HG03097 (cell line): ENCODE data around the gene TSPAN9.

Source experiments
- ATAC-seq: cut with Tn5 transposase; IDR thresholded peaks from one replicate; pipeline ENCODE4 v1.9.1; 2021; ENCODE audit not compliant: unreplicated experiment, low FRiP score

The TSPAN9 gene

DNA sequence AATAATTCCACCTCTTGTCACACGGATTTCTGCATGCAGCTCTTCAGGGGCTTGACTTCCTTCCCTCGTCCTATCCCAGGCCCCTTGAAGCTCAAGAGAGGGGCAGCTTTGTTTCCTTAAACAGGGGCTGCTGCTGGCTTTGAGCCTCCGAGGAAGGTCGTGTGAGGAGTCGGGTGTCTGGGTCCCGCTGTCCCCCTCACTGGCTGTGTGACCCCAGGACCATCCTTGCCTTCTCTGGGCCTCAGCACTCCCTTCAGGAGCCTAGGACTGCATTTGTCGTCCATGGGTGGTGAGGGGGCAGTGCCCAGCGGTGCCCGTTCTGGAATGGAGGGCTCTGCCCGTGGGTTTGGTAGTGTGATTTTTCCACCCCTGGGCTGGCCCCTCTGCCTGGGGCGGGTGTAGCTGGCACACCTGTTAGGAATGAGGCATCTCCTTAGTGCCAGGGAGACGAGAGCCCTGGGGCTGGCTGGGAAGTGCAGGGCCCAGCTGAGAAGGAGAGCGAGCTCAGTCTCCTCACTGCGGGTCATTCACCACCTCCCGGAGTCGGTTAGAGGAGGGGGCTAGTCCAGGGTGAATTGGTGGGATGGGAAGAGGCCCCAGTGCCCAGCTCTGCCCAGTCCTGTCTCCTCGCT lies 60.8 kb downstream of the TSPAN9 start:
- ATAC-seq = no peak

DNA sequence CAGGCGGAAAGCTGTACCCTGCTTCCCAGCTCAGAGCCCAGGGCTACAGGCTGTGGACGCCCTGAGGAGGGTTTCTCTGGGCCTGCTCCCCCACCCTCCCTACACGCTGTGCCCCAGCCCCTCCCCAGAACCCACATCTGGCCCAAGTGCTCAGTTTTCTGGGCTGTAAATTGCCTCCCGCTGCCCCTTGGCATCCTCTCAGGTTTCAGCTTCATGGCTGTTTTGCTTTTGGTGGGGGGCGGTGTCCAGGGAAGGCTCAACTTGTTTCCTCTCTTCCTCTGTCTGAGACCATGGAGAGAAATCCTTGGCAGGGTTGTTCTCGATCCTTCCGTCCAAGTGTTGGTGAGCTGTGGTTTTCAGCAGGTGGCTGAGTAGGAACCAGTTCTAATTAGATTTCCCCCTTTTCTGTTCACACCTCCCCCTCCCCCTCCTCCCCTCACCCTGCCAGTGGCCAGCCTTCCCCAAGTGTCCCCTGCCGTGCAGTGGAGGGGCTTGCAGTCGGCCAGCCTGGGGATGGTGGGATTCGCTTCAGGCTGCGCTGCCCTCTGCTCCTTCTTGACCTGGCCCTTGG lies 61.8 kb downstream of the TSPAN9 start:
- no peak for ATAC-seq

DNA sequence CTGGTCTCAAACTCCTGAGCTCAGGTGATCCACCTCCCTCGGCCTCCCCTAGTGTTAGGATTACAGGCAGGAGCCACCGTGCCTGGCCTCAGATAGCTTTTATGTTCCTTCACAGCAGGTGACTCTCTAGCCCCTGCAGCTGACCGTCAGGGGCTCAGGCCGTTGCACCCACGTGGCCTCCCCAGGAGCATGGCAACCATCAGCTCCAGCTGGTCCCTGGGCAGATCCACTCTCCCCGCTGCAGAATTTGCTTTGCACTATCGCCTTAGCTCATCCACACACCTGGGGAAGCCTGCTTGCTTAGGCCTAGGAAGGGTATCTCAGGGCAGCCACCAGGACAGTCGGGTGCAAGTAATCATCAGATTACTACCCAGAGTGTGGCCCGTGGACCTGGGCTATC lies 62.6 kb downstream of the TSPAN9 start:
- ATAC-seq = no peak

DNA sequence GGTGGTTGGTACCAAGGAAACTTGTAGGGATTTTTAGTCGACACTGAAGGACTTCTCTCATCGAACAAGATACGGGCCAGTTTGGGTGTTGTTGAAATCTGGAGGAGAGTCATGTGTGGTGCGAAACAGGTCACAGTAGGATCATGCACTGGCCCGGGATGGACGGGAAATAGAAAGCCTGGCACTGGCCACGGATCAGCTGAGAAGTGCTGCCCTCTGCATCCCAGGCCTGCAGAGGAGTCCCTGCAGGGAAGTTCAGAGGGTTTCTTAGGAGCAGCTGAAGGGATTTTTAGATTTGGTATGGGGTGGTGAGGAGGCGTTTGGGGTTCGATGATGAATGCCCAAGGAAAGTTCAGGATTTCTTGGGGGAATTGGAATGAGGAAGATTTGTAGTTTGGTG lies 63.1 kb downstream of the TSPAN9 start:
- ATAC-seq = no peak

DNA sequence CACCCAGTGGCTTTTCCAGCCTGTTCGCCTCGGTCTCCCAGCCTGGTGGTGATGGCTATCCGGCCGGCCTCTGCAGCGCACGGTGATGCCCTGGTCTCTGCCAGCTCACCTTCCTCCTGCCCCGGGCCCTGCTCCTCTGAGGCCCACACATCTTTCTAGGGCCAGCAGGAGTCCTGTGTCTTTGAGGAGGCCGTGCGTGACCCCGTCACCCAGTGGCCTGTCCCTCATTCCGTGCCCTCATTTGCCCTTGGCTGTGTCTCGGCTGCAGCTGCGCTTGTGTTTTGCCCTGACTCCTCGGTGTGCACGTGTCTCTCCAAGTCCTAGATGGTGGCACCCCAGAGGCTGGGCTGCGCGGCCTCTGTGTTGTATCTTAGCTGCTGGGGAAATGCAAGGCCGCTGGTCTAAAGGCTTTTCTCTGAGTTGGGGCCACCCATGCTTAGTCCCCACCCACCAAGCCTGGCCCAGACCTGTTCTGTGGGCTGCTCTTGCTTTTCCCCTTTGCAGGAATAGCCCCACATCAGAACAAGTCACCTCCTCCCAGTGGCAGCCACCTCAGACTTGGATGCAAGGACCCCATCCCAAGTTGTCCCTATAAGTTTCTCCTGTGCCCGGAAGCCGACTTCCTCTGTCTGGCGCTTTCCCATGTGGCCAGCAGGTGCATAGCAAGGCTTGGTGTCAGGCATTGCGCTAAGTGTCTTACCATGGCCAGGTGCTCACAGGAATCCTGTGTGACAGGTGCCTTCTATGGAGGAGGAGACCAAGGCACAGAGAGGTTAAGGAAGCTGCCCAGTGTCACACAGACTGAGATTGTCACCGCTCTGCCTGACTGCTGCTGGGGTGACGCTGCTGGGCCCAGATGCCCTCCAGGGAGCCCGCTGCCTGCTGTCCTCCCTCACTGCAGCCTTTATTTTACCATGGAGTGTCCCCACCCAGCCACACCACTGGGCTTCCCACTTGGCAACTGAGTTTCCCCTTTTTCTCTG lies 64.5 kb downstream of the TSPAN9 start:
- ATAC-seq = no peak

DNA sequence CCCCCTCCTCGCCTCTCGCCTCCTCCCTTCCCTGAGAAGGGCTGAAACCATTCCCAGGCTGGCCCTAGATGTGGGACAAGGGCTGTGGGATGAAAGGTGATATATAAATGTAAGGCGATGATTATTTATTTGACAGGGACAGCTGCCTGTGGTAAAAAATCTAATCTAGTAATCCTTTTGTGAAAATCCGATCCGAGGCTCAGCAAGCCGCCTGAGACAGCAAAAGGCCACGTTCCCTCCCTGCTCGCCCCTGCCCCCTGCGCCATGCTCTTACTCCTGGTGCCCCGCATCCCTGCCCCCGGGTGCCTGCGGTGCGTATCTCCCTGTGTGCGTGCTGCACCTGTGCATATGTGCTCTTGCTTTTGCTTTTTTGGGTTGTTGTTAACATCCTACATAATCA lies 65.2 kb downstream of the TSPAN9 start:
- no peak for ATAC-seq

DNA sequence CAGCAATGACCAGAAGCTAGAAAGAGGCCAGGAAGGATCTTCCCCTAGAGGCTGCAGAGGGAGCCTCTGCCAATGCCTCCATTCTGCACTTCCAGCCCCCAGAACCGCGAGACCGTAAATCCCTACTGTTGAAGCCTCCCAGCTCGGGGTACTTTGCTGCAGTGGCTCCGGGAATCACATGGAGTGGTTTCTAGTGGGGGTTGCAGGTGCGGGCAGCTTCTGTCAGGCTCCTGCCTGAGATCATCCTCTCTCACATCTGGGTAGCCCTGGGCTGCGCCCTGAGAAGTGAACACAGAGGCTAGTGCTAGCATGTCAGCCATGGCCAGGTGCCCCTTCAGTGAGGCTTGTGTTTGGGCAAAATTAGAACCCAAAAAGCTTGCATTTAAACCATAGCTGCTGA lies 67.3 kb downstream of the TSPAN9 start:
- ATAC-seq = no peak

DNA sequence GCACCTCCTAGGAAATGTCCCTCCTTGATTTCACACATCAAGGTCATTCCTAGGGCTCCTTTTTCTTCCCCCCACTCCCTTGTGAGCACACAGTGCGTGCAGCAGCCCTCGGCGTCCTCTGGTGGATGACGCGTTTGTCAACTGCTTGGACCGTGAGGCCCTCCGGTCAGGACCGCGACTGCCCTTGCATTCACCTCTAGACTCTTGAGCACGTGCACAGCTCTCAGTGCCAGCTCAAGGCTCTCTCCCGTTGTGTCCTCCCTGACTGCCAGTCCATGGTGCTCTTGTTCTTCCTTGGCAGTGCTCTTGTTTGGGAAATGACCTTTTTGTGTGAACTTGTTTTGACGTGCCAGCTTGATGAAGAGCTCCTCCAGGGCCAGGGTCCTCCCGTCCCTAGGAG lies 67.9 kb downstream of the TSPAN9 start:
- ATAC-seq = no peak

DNA sequence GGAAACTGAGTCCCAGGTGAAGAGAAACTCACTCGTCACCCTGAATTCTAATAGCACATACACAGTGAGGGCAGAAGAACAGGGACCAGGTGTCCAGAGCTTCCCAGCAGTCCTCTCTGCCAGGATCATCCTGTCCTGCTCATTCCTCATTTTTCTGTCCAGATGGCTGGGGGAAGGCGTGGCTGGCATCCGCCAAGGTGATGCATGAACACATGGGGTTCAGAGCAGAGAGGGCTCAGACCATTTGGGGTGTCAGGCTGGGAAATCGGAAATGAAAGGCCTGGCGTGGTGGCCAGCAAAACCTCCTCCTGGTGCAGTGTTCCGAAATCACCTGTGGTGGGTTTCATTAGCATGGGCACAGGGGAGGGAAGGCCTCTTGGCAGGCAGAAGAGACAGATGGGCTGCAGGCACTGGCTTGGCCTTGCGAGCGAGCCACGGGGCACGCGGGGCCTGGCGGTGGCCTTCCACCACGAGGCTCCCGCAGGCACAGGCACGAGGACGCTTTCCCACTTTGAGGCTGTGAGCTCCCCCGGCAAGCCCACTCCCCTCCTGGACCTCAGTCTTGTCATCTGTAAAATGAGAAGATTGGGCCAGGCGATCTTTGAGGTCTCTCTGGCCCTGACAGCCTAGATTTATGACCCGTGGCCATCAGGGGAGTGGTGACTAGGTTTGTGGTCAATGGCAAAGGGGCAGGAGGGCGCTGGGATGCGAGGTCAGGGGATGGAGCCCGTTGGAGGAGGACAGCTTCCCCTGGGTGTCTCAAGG lies 68.5 kb downstream of the TSPAN9 start:
- no peak for ATAC-seq

DNA sequence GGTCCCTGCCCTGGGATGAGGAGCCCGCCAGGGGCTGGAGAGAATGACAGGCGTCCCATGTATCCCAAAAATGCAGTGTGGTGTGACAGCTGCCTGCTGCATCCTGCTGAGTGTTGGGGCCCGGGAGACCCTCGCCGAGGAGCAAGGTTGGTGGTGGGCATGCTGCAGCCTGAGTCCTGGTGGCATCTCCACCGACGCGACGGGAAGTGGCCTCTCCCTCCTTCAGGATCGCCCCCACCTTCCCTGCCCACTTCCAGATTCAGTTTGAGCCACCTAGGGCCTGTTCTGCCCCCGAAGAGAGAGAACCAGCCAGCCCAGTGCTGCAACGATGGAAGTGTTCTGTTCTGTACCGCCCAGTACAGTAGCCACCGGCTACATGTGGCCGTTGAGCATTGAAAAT lies 70.1 kb downstream of the TSPAN9 start:
- no peak for ATAC-seq

DNA sequence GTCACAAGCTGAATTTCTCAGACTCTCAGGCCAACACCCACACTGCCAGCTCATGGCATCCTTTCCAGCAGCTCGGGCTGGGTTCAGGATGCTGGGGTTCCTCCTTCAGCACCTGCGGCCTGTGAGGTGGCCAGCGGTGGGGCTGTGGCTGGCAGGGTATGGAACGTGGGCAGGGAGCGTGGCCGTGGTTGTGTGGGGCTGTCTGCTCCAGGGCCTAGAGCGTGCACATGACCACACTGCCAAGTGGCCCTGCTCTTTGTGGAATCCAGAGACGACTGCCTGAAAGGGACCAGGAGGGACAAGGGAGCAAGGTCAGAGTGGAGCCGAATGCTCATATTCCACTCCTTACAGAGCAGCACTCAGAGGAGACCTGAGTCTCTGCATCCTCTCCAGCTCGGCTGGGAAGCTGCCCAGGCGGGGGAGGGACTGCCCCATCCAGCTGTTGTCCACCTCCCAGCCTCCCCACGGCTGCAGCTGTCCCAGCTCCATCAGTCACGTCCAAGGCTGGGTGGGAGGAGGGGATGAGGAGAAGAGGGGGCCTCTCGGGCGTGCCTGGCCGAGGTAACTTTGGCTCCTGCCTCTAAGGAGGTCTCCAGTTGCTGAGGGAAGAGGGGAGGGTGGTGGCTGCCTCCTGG lies 71.3 kb downstream of the TSPAN9 start:
- ATAC-seq = no peak

DNA sequence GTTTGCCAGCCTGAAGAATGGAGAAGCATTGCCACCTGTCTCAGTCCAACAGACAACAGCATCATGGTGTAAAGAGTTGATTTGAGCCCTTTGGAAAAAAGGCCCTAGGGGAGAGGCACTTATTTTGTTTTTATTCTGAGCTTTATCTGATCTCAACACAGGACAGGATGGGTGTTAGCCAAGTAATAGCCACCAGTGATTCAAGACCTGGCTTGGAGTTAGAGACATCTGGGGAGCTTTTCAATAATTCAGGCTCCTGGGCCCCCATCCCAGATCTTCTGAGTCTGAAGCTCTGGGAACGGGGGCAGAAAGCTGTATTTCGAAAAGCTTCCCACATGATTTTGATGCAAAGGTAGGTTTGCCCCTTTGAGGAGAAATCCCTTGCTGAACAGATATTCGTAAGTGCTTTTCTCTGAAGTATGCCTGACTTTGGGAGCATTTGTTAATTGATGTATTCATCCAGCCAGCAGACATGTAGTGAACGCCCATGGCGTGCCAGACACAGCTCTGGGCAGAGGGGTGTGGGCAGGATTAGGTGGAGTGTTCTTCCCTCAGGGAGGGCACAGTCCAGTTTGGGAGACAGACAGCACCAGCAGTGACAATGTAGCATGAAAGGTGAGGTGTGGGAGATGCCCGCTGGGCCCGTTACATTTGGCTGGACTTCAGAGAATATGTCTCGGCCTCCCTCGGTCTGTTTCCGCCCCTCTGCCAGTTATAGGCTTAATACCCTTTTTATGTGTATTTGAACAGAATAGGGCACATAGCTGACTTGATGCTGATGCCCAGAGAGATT lies 72.5 kb downstream of the TSPAN9 start:
- ATAC-seq = no peak

DNA sequence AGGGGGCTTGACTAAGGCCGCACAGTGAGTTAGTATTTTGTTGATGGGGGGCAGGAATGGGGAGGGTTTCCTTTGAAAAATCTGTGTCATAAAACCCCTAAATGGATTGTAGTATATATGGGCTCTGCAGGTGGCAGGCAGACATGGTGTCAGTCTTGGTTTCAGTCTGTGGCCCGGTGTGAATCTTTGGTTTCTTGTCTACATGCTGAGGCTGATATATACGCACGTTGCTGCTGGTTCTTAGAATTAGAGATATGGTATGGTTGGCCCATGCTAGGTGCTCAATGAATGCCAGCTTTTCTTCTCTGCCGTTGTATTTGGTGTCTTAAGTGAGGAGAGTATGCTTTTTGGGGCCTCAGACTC lies 73.1 kb downstream of the TSPAN9 start:
- no peak for ATAC-seq

DNA sequence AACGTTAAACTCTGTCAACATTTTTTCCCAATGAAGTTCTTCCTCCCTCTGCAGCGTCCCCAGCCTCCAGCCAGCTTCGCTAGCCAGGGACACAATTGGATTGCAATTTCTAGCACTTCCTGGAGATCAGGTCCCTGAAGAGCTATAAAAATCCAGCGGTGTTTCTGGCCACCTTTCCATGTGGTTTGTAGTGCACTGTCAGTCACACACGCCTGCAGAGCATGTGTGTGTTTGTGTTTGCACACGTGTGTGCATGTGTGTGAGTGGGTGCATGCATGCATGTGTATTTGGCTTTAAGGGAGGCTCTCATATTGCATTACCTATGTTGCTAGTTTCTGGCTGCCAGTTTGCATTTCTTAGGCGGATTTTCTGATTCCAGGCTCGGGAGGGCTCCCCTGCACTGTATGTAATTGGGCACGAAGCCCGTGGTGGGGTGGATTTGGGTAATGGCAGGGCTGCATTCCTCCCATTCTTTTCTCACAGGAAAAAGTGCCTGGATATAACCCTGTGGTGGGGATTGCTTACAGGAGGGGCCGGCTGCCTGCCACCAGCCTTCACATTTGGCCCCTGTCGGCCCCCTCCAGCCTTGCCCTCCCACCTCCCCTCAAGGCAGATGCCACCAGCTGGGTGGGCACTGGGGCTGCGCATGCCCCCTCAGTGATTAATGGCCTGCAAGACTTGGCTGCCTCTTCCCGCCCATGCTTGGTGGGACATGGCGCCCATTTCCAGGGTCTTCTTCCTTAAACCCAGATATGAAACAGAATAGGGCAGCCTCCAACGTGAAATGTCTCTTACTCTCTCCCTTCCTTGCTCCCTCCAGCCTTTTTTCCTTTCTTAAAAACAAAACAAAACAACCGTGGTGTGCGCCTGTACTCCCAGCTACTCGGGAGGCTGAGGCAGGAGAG lies 74.0 kb downstream of the TSPAN9 start:
- ATAC-seq = no peak

DNA sequence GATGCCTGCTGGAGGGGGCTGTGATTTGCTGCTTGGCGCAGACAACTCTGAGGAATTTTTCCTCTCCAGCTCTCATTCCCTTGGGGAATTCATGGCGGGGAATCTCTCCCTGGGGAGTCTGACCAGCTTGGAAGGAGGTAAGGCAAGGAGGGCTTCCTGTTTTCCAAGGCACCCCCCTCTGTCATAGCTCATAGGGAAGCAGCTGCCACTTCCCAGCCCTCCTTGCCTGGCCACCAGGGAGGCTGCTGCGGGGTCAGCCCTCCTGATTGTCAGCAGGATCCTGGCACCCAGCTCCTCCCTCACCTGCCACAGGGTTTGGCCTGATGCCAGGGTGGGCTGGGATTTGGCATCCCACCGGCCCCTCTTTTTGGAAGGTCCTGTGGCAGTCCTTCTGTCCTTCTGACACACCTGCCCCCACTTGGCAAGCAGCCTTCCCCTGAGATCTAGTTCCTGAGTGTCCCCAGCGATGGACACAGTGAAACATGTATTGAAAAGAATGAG lies 74.9 kb downstream of the TSPAN9 start:
- no peak for ATAC-seq

DNA sequence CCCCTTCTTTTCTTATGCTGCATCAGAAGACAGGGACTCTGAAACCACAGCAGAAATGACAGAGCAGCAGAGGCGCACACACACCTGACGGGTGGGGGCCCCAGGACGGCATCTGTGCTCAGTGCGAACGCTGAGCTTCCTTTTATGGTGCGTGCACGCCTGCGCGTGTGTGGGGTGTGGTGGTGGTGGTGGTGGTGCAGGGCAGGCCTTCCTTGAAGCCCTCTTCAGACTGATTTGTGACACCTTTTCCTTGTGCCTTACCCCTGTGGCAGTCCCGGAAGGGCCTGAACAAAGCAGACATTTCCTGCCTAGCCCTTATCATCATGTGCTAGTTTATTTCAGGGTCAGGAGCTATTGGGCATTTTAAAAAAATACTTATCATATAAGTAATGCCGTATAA lies 75.7 kb downstream of the TSPAN9 start:
- no peak for ATAC-seq

DNA sequence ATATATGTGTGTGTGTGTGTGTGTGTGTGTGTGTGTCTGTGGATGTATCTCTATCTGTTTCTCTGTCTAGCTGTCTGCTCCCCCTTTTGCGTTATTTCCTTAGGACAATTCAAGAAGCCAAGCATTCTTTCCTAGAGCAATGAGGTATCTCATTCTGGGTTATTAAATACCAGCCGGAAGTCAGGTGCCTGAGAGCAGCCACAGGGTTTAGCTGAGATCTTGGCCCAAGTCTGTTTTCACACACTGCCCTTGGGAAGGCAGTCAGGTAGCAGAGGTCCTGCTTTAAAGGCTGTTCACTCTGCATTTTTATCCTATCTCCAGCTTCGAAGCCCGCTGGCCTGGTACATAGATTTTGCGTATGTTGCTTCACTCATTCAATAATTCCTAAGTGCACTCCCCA lies 76.8 kb downstream of the TSPAN9 start:
- ATAC-seq = no peak

DNA sequence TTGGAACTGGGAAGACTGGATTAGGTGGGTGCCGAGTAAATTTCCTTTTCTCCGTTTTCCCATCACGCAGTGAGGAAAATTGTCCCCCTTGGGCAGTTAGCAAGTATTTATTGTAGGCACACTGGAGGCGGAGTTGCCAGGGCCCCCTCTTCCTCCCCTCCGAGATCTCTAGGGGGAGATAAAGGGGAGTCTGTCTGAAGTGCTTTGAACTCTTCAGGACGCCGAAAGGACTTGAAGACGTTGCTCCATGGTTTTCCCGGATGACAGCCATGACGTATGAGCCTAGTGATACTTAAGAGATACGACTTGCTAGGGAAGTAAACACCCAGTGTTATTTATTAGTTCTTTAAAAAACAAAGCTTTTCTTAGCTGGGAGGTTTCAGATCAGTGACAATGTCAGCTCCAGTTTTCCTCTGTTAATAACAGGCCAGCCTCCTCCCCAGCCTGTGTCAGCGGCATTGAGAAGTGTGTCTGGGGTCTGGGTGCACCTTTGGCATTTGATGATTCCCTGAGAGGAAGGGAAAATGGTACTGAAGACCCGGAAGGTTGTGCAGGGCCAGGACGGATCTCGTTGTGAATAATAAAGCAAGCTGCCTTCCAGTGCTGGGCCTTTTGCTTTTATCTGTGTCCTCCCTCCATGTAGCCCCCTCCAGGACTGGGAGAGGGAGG lies 78.7 kb downstream of the TSPAN9 start:
- no peak for ATAC-seq
